Bronchial epithelial cell (primary cell): ENCODE measurements around the gene CACNG7. TPM values are rescaled to one million over a fixed set of nuclear protein-coding genes. Genes with fewer than 3 reads are reported as not detected.
A peak's percentile ranks its signal among the peaks of the same experiment; 100 is the strongest.
"Not testable (repeated sequence)": the region's sequence is repeated elsewhere in the genome, so short reads cannot be mapped to it uniquely, and the experiment has no call there.

Source experiments
- DNase-seq: peaks from one replicate; pipeline ENCODE4 v3.0.0-alpha.2; 2010; ENCODE audit warnings: low read depth
- FAIRE-seq: peaks from 2 replicates; lab custom pipeline; 2011; peaks lifted over from hg19 to GRCh38; lab: Jason Lieb, UNC
- H3K27me3 ChIP-seq: 2 replicates; pipeline ENCODE4 v1.5.1; 2011; ENCODE audit warnings: low read length; ENCODE audit not compliant: control insufficient read depth, insufficient read depth
- H3K36me3 ChIP-seq: 2 replicates; pipeline ENCODE4 v1.5.1; 2011; ENCODE audit warnings: low read length; ENCODE audit not compliant: control insufficient read depth, insufficient read depth
- H3K4me3 ChIP-seq: 2 replicates; pipeline ENCODE4 v1.5.1; 2011; ENCODE audit warnings: mild to moderate bottlenecking, low read depth, low read length, control low read depth
- total RNA-seq: library from RNA; depleted of rRNA; stranded (reverse); fragments of >200 nt; gene quantifications from 2 replicates; pipeline ENCODE4 v1.2.1, GENCODE V29; 2014
- TF ChIP-seq, protein P1 (sequence below): IDR thresholded peaks from 2 replicates; pipeline ENCODE4 v1.5.1; 2011; ENCODE audit warnings: mild to moderate bottlenecking, moderate library complexity, low read length, control low read depth, inconsistent platforms; ENCODE audit not compliant: insufficient read depth, severe bottlenecking

Gene CACNG7
- total RNA-seq, 1 donor from 2014 or later: not detected

DNA sequence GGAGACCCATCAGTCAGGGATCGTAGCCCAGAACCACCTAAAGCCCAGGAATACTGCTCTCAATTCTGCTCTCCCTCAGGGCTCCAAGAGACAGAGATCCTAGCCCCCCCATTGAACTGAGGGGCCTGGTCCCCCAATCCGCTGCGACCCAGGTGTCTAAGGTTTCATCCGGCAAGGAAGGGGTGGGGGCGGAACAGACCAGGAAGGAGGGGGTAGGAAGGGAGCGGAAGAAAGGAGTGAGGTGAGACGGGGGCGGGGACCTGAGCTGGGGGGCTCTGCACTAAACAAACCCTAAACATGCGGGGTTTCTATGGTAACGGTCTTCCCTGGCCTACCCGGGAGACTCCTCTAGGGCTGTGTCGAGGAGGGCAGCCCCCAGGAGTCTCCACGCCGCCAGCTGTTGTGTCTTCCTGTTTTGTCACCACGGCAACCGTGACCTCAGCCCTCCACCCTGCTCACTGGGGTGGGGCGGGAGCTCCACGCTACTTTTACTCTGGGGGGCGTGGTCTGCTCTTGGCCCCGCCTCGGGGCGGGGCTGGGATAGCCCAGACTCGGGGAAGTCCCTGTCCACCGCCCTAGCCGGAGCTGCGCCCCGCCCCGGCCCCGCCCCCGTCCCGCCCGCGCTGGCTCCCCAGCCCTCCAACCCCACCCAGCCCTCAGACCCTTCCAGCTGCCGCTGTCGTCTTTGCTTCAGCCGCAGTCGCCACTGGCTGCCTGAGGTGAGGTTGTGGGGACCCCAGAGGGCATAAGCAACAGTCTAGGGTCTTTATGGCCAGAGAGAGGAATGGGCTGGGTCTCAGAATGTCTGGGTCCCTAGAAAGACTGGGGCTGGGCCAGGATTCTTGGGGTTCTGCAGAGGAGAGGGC, 41.6 kb upstream of the CACNG7 start, which contains the start of gene MYADM:
Gene MYADM, plus strand, starts transcription at position 659 of the 866 bp plus-strand sequence. CDS start 5,647 bp downstream, outside the sequence.
- Histone ChIP-seq H3K4me3 (peak within 1 kb of the TSS; percentile 60), H3K27me3 (no peaks in the 10 kb centered on the region), H3K36me3 (no peaks in the 10 kb centered on the region)
- FAIRE-seq (no peak), DNase-seq (peak; percentile 91)
- TF ChIP-seq, protein P1, sequence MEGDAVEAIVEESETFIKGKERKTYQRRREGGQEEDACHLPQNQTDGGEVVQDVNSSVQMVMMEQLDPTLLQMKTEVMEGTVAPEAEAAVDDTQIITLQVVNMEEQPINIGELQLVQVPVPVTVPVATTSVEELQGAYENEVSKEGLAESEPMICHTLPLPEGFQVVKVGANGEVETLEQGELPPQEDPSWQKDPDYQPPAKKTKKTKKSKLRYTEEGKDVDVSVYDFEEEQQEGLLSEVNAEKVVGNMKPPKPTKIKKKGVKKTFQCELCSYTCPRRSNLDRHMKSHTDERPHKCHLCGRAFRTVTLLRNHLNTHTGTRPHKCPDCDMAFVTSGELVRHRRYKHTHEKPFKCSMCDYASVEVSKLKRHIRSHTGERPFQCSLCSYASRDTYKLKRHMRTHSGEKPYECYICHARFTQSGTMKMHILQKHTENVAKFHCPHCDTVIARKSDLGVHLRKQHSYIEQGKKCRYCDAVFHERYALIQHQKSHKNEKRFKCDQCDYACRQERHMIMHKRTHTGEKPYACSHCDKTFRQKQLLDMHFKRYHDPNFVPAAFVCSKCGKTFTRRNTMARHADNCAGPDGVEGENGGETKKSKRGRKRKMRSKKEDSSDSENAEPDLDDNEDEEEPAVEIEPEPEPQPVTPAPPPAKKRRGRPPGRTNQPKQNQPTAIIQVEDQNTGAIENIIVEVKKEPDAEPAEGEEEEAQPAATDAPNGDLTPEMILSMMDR: no peak

DNA sequence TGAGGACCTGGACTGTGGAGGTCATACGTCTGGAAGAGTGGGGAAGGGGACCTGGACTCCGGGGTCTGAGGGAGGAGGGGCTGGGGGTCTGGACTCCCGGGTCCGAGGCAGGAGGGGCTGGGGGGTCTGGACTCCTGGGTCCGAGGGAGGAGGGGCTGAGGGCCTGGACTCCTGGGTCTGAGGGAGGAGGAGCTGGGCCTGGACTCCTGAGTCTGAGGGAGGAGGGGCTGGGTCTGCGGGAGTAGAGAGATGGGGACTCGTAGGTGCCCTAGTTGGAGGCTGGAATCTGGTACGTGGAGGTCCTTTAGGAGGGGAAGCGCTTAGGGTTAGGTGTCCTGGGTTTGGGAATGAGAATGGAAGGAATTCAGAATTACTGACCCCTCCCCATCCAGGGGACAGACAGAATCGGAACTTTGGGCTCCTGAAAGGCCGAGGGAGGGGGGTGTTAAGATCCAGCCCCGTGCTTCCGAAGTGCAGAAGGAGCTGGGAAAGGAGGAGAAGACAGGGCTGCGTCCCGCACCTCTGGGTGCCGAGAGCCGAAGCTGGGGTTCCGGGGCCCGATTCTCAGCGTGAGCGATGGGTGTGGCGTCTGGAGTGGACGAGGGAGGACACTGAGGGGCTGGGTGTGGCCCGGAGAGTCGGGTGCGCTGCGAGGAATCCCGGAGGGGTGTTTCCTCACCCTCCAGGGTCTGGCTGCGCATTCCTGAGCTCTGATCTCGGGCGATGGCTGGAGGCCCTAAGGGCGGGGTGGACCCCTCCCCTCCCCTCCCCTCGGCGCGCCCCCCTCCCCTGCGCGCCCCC, 40.8 kb upstream of the CACNG7 start:
- Histone ChIP-seq H3K4me3 (peak overlapping the region; percentile 60), H3K36me3 (no peaks in the 10 kb centered on the region), H3K27me3 (no peaks in the 10 kb centered on the region)
- peak; percentile 14 for DNase-seq
- no peak for FAIRE-seq
- TF ChIP-seq, protein P1: no peak

DNA sequence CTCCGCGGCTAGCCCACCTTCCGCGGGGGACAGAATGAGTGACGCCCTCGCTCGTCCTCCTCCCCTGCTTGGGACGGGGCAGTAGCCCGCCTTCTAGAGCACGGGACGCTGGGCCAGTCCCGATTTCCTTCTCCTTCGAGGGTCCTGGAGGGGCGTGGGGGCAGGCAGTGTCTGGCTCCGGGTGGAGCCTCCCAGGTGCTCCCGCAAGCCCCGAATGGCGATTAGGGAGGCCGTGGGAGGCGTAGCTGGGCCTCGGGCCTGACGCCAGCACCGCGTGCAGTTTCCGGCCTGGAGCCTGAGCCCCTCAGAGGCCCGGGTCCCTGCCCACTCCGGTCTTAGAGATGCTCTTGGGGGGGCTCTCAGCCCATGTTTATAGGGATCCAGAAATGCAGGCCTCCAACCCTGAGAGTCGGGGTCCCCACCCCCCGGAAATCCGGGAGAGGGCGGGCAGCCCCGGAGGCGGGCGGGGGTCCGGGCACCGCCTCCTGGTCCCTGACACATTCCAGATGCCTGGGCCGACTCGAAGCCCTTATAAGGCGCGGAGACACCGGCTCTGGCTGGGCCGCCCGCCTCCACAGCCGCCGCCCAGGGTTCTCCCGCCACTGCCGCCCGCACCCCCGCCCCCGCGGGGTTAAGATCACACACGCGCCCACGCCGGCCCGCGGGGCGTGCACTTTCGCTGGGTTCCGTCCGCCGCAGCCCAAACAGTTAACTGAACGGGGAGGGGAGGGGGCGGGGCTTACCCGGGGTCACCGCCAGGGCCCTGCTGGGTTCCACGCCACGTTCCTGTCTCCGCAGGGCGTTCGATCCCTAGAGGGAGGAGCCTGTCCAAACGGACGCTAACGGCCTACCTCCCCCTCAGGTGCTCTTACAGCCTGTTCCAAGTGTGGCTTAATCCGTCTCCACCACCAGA, 39.9 kb upstream of the CACNG7 start:
- TF ChIP-seq, protein P1: peak; percentile 34
- H3K36me3 ChIP-seq: peaks cover 7% of the 10 kb centered on the region
- FAIRE-seq: no peak

DNA sequence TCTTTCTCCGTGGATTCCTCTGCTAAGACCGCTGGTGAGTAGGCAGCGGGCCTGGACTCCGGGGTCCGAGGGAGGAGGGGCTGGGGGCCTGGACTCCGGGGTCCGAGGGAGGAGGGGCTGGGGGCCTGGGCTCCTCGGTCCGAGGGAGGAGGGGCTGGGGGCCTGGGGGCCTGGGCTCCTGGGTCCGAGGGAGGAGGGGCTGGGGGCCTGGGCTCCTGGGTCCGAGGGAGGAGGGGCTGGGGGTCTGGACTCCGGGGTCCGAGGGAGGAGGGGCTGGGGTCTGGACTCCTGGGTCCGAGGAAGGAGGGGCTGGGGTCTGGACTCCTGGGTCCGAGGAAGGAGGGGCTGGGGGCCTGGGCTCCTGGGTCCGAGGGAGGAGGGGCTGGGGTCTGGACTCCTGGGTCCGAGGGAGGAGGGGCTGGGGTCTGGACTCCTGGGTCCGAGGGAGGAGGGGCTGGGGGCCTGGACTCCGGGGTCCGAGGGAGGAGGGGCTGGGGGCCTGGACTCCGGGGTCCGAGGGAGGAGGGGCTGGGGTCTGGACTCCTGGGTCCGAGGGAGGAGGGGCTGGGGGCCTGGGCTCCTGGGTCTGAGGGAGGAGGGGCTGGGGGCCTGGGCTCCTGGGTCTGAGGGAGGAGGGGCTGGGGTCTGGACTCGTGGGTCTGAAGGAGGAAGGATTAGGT, 39.1 kb upstream of the CACNG7 start:
- H3K4me3 ChIP-seq: peak overlapping the region; percentile 60
- FAIRE-seq, DNase-seq, H3K36me3 ChIP-seq, H3K27me3 ChIP-seq: not testable (repeated sequence)

More for the DNA sequence above, 39.9 kb upstream of the CACNG7 start:
- H3K4me3 ChIP-seq: peak overlapping the region; percentile 60
- peak; percentile 47 for DNase-seq
- no peaks in the 10 kb centered on the region for H3K27me3 ChIP-seq

DNA sequence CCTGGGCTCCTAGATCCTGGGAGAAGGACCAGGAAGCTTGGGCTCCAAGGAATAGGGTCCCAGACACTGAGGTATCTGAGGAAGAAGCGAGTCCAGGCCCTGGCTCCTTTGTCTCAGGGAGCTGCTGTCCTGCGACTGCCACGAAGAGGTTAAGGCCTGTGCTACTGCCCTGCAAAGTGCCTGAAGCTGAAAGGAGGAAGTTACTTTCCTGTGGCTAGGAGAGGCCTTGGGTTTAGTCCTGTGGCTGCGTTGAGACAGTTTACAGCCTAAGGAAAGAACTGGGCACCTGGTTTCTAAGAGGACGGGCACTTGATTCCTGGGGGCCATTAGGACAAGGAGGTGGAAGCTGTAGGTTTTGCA, 38.6 kb upstream of the CACNG7 start:
- H3K4me3 ChIP-seq: no peak overlapping the region
- FAIRE-seq: no peak
- DNase-seq: no peak
- TF ChIP-seq, protein P1: no peak
- H3K36me3 ChIP-seq: peaks cover 8% of the 10 kb centered on the region
- no peaks in the 10 kb centered on the region for H3K27me3 ChIP-seq
